ENCODE results near the gene ADGRF4.

ADGRF4 gene

GRCh38 chr6:47698342-47698787 is at the start of gene ADGRF4:
ADGRF4 (plus strand) TSS chr6:47698580; CDS start chr6:47707246, 8,666 bp downstream.
- DNase-seq: no peak

GRCh38 chr6:47650553-47651432 is 47.6 kb upstream of the ADGRF4 start:
- DNase-seq: no peak

GRCh38 chr6:47651505-47651944 is 46.9 kb upstream of the ADGRF4 start:
- DNase-seq: no peak

GRCh38 chr6:47653706-47654105 is 44.7 kb upstream of the ADGRF4 start:
- DNase-seq: no peak

- DNase-seq: no peak
Measured at GRCh38 chr6:47654255-47654654, 44.1 kb upstream of the ADGRF4 start.

GRCh38 chr6:47655719-47656595 is 42.4 kb upstream of the ADGRF4 start:
- DNase-seq: no peak

- no peak for DNase-seq
Measured at GRCh38 chr6:47661960-47662359, 36.4 kb upstream of the ADGRF4 start.

- DNase-seq: no peak
Measured at GRCh38 chr6:47663462-47664216, 34.7 kb upstream of the ADGRF4 start.

- DNase-seq: no peak
Measured at GRCh38 chr6:47665112-47665511, 33.3 kb upstream of the ADGRF4 start.

GRCh38 chr6:47669684-47670513 is 28.5 kb upstream of the ADGRF4 start:
- DNase-seq: no peak

GRCh38 chr6:47670851-47671250 is 27.5 kb upstream of the ADGRF4 start:
- no peak for DNase-seq

- DNase-seq: no peak
Measured at GRCh38 chr6:47671777-47672176, 26.6 kb upstream of the ADGRF4 start.

- no peak for DNase-seq
Measured at GRCh38 chr6:47672816-47673215, 25.6 kb upstream of the ADGRF4 start.

- no peak for DNase-seq
Measured at GRCh38 chr6:47674673-47675072, 23.7 kb upstream of the ADGRF4 start.

- no peak for DNase-seq
Measured at GRCh38 chr6:47677381-47678100, 20.8 kb upstream of the ADGRF4 start.

GRCh38 chr6:47678739-47679138 is 19.6 kb upstream of the ADGRF4 start:
- no peak for DNase-seq

GRCh38 chr6:47679322-47679906 is 19.0 kb upstream of the ADGRF4 start:
- no peak for DNase-seq

GRCh38 chr6:47680051-47680450 is 18.3 kb upstream of the ADGRF4 start:
- DNase-seq: no peak

GRCh38 chr6:47680724-47681123 is 17.7 kb upstream of the ADGRF4 start:
- no peak for DNase-seq

- no peak for DNase-seq
Measured at GRCh38 chr6:47681201-47681990, 17.0 kb upstream of the ADGRF4 start.

Data from RPMI8226 (cell line).